ENCODE measurements around the gene PRKRA. TPM values are rescaled to one million over a fixed set of nuclear protein-coding genes. Genes with fewer than 3 reads are reported as not detected.

The PRKRA gene
- 91.1 TPM for total RNA-seq

GRCh38 chr2:178450774-178451525 is at the start of gene PRKRA, which contains the start of gene PJVK:
TSS of gene PRKRA (minus strand) at chr2:178451175. CDS start at chr2:178451030, 145 bp downstream.
TSS of gene PJVK (plus strand) at chr2:178451378. CDS start at chr2:178453410, 2,032 bp downstream.

GRCh38 chr2:178480227-178481181 is 29.5 kb upstream of the PRKRA start, which contains the start of gene PLEKHA3:
TSS of gene PLEKHA3 (plus strand) at chr2:178480457. CDS start at chr2:178480870, 413 bp downstream.

GRCh38 chr2:178478439-178479274 is 27.7 kb upstream of the PRKRA start, which contains the start of gene FKBP7:
TSS of gene FKBP7 (minus strand) at chr2:178478600. CDS start at chr2:178478499, 101 bp downstream.

Other genes starting within 250 kb of the PRKRA start
- gene PJVK, start 203 bp upstream of the PRKRA start, total RNA-seq, result 11.0 TPM
- gene FKBP7, start 27.4 kb upstream of the PRKRA start, total RNA-seq, result 12.5 TPM
- gene PLEKHA3, start 29.3 kb upstream of the PRKRA start, total RNA-seq, result 23.2 TPM

Measured in parietal lobe (tissue), 1 donor.